Germinal center (tissue), 1 donor: ENCODE results near the gene FGGY.
"Not testable (repeated sequence)": the region's sequence is repeated elsewhere in the genome, so short reads cannot be mapped to it uniquely, and the experiment has no call there.

Experiments
- DNase-seq: peaks from one replicate; pipeline ENCODE4 v3.0.0; 2012; ENCODE audit warnings: mixed read lengths, low spot score

Gene FGGY

GRCh38 chr1:59296358-59297256 is at the start of gene FGGY:
FGGY (plus strand) TSS chr1:59297094; CDS start chr1:59321550, 24,456 bp downstream.
- peak; percentile 96 for DNase-seq

- no peak for DNase-seq
These were observed 48.1 kb upstream of the FGGY start for GRCh38 chr1:59248758-59249157.

- DNase-seq: no peak
These were observed 47.3 kb upstream of the FGGY start for GRCh38 chr1:59249396-59250137.

GRCh38 chr1:59251061-59251460 is 45.8 kb upstream of the FGGY start:
- not testable (repeated sequence) for DNase-seq

- not testable (repeated sequence) for DNase-seq
These were observed 40.5 kb upstream of the FGGY start for GRCh38 chr1:59256429-59256828.

GRCh38 chr1:59258412-59259032 is 38.4 kb upstream of the FGGY start:
- DNase-seq: no peak

- no peak for DNase-seq
These were observed 35.4 kb upstream of the FGGY start for GRCh38 chr1:59261537-59261936.

GRCh38 chr1:59262631-59263030 is 34.3 kb upstream of the FGGY start:
- no peak for DNase-seq

- DNase-seq: no peak
These were observed 33.8 kb upstream of the FGGY start for GRCh38 chr1:59263111-59263510.

GRCh38 chr1:59265622-59266021 is 31.3 kb upstream of the FGGY start:
- DNase-seq: no peak

- DNase-seq: peak; percentile 42
These were observed 30.5 kb upstream of the FGGY start for GRCh38 chr1:59266180-59266926.

GRCh38 chr1:59266927-59267293 is 30.0 kb upstream of the FGGY start:
- DNase-seq: no peak

- no peak for DNase-seq
These were observed 28.5 kb upstream of the FGGY start for GRCh38 chr1:59268406-59268805.

- no peak for DNase-seq
These were observed 25.2 kb upstream of the FGGY start for GRCh38 chr1:59271561-59272260.

- no peak for DNase-seq
These were observed 24.4 kb upstream of the FGGY start for GRCh38 chr1:59272507-59272906.

- no peak for DNase-seq
These were observed 20.4 kb upstream of the FGGY start for GRCh38 chr1:59276439-59276851.

- DNase-seq: no peak
These were observed 18.0 kb upstream of the FGGY start for GRCh38 chr1:59278780-59279354.

- DNase-seq: no peak
These were observed 17.2 kb upstream of the FGGY start for GRCh38 chr1:59279645-59280044.

- DNase-seq: no peak
These were observed 13.9 kb upstream of the FGGY start for GRCh38 chr1:59282951-59283350.

- DNase-seq: no peak
These were observed 11.2 kb upstream of the FGGY start for GRCh38 chr1:59285691-59286090.

- no peak for DNase-seq
These were observed 8.8 kb upstream of the FGGY start for GRCh38 chr1:59288046-59288445.
